Urinary bladder (tissue), 4 donors: ENCODE measurements around the gene ECHDC3. TPM values are rescaled to one million over a fixed set of nuclear protein-coding genes. Genes with fewer than 3 reads are reported as not detected.
"Not testable (repeated sequence)": the region's sequence is repeated elsewhere in the genome, so short reads cannot be mapped to it uniquely, and the experiment has no call there.

Source experiments
- DNase-seq: peaks from one replicate; pipeline ENCODE4 v3.0.0-alpha.2; 2015; ENCODE audit errors: extremely low spot score
- H3K27ac ChIP-seq: one replicate; pipeline ENCODE4 v1.5.1; 2013; ENCODE audit warnings: low read depth, mild to moderate bottlenecking, moderate library complexity
- H3K36me3 ChIP-seq: one replicate; pipeline ENCODE4 v1.6.1; 2013; ENCODE audit warnings: mild to moderate bottlenecking, moderate library complexity; ENCODE audit not compliant: insufficient read depth
- H3K4me1 ChIP-seq: one replicate; pipeline ENCODE4 v1.6.1; 2013; ENCODE audit warnings: mild to moderate bottlenecking, moderate library complexity; ENCODE audit not compliant: insufficient read depth
- H3K4me3 ChIP-seq: one replicate; pipeline ENCODE4 v1.5.1; 2013; ENCODE audit warnings: low read depth, low read length
- WGBS: extraction: QIAGEN DNeasy Blood & Tissue Kit; methylation state at CpG from one replicate; pipeline ENCODE4 v1.1.7; 2013; 5-methylcytosine and 5-hydroxymethylcytosine counted together
- polyA plus RNA-seq: library from polyadenylated mRNA; stranded (reverse); fragments of 200-250 nt; gene quantifications from one replicate; pipeline ENCODE4 v1.2.3, GENCODE V29; 2013
- total RNA-seq: library from RNA; depleted of rRNA; stranded (reverse); fragments of >200 nt; gene quantifications from one replicate; pipeline ENCODE4 v1.2.3, GENCODE V29; 2014
- donor health status: healthy with polysubstance abuse.
- donor health status: healthy.

Gene ECHDC3
- total and polyA plus RNA-seq, 2 donors: 1.5 to 28.1 TPM

- 73% methylated on average over 16 of the region's 16 CpGs for WGBS
- Histone ChIP-seq H3K4me3 (no peak overlapping the region), H3K36me3 (no peaks in the 10 kb centered on the region), H3K4me1 (peaks cover 3% of the 10 kb centered on the region), H3K27ac (no peak overlapping the region)
- DNase-seq: no peak
Observed at GRCh38 chr10:11707624-11708350, 34.4 kb upstream of the ECHDC3 start.

- H3K36me3 ChIP-seq, H3K27ac ChIP-seq, H3K4me1 ChIP-seq, DNase-seq, H3K4me3 ChIP-seq: not testable (repeated sequence)
- 89% methylated on average over 6 of the region's 6 CpGs for WGBS
Observed at GRCh38 chr10:11708801-11709200, 33.4 kb upstream of the ECHDC3 start.

DNA sequence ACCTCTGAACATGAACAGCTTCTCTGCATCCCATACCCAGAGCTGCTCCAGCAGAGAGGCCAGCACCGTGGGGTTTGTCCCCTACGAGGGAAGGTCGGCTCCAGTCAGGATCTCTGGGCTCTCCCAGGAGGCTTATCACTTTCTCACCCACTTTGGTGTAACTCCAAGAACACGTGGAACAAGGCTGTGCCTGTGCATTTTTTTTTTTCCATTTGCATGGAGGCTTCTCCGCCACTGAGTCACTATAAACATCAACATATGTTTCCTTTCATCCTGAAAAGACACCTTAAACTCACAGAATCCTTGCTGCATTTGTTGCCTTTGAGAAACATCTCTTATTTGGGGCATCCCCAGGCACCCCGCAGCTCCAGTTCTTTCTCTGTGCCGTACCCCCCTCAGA, 29.4 kb upstream of the ECHDC3 start:
- no peak for DNase-seq

GRCh38 chr10:11713186-11713743, 28.9 kb upstream of the ECHDC3 start:
- no peak overlapping the region for H3K27ac ChIP-seq
- no peak for DNase-seq
- no peak overlapping the region for H3K4me3 ChIP-seq
- no peaks in the 10 kb centered on the region for H3K36me3 ChIP-seq
- no peaks in the 10 kb centered on the region for H3K4me1 ChIP-seq
- WGBS: 48% methylated on average over 15 of the region's 15 CpGs

More for the DNA sequence above, 29.4 kb upstream of the ECHDC3 start:
- WGBS: 53% methylated on average over 7 of the region's 7 CpGs
- Histone ChIP-seq H3K36me3 (no peaks in the 10 kb centered on the region), H3K4me1 (peaks cover 3% of the 10 kb centered on the region), H3K27ac (no peak overlapping the region), H3K4me3 (no peak overlapping the region)

GRCh38 chr10:11713963-11714362, 28.2 kb upstream of the ECHDC3 start:
- no peak overlapping the region for H3K27ac ChIP-seq
- H3K4me3 ChIP-seq: no peak overlapping the region
- WGBS: 76% methylated on average over 10 of the region's 10 CpGs
- no peaks in the 10 kb centered on the region for H3K36me3 ChIP-seq
- no peak for DNase-seq
- no peaks in the 10 kb centered on the region for H3K4me1 ChIP-seq

DNA sequence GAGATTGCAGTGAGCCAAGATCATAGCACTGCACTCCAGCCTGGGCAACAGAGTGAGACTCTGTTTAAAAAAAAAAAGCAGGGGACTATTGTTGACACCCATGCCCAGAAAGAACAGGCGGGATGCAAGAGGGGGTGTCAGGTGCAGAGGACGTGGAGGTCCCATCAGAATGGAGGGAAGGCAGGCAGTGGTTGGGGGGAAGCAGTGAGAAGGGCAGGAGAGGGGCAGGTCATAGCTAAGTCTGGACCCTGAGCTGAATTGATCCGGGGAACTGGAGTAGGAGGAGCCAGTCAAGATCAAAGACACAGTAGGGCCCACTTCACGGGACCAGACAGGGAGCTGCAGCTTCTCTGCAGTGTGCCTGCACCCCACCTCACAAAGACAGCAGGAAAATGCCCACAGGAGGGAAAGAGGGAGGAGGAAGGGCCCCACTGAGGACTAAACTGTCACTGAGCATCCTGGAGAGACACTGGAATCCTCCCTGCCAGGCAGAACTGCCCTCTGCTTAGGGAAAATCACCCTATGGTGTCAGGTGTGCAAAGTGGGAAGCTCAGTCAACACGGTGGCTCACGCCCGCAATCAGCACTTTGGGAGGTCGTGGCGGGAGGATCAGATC, 27.3 kb upstream of the ECHDC3 start:
- WGBS: 85% methylated on average over 9 of the region's 9 CpGs

GRCh38 chr10:11715815-11716494, 26.2 kb upstream of the ECHDC3 start:
- Histone ChIP-seq H3K27ac (no peak overlapping the region), H3K36me3 (no peaks in the 10 kb centered on the region), H3K4me3 (no peak overlapping the region), H3K4me1 (no peaks in the 10 kb centered on the region)
- 81% methylated on average over 13 of the region's 13 CpGs for WGBS
- DNase-seq: no peak

More for the DNA sequence above, 27.3 kb upstream of the ECHDC3 start:
- DNase-seq: no peak
- Histone ChIP-seq H3K27ac (no peak overlapping the region), H3K36me3 (no peaks in the 10 kb centered on the region), H3K4me3 (no peak overlapping the region), H3K4me1 (no peaks in the 10 kb centered on the region)

GRCh38 chr10:11716686-11717085, 25.5 kb upstream of the ECHDC3 start:
- WGBS: 96% methylated on average over 4 of the region's 4 CpGs
- H3K27ac ChIP-seq: no peak overlapping the region

DNA sequence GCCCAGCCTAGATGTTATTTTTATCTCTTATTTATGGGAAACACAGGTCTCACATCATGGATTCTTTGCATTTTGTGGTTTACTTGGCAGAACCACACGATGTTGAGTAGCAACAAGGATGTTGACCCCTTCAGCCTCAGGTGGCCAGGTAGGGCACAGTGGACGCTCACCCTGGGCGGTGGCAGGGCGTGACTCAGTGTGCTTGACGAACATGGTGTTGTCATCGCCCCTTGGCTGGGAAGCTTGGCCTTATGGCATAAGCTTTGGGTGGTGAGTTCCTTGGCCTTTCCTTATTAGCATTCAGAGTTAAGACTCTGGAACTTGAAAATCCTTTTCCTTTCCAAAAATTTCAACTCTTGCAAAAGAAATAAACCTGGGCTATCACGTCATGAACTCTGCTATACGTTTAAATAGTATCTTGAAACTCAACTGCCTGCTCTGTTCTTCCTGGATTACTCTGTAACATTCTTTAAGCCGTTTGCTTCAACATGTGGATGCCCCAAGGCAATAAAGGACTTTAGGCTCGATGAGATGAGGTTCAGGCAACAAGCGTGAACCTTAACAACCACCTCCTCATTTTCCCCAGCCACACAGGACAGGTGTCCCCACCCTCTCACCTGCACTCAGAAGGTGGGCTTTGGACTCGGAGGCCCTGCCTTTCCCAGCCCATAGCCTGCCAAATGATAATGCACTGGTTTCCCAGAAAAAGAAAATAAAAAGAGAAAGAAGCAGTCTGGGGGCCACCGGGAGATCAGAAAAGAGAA, 22.5 kb upstream of the ECHDC3 start:
- 83% methylated on average over 13 of the region's 13 CpGs for WGBS
- Histone ChIP-seq H3K27ac (no peak overlapping the region), H3K4me3 (no peak overlapping the region), H3K4me1 (no peaks in the 10 kb centered on the region), H3K36me3 (no peaks in the 10 kb centered on the region)
- DNase-seq: no peak

More at GRCh38 chr10:11716686-11717085, 25.5 kb upstream of the ECHDC3 start:
- Histone ChIP-seq H3K4me3 (no peak overlapping the region), H3K4me1 (no peaks in the 10 kb centered on the region), H3K36me3 (no peaks in the 10 kb centered on the region)
- DNase-seq: no peak

- Histone ChIP-seq H3K4me3 (no peak overlapping the region), H3K4me1 (no peaks in the 10 kb centered on the region), H3K27ac (no peak overlapping the region), H3K36me3 (no peaks in the 10 kb centered on the region)
- DNase-seq: no peak
- 94% methylated on average over 11 of the region's 11 CpGs for WGBS
Observed at GRCh38 chr10:11720260-11720741, 21.9 kb upstream of the ECHDC3 start.

GRCh38 chr10:11721806-11722205, 20.4 kb upstream of the ECHDC3 start:
- DNase-seq: no peak
- Histone ChIP-seq H3K27ac (no peak overlapping the region), H3K36me3 (no peaks in the 10 kb centered on the region), H3K4me1 (no peaks in the 10 kb centered on the region), H3K4me3 (no peak overlapping the region)
- WGBS: 88% methylated on average over 3 of the region's 3 CpGs

DNA sequence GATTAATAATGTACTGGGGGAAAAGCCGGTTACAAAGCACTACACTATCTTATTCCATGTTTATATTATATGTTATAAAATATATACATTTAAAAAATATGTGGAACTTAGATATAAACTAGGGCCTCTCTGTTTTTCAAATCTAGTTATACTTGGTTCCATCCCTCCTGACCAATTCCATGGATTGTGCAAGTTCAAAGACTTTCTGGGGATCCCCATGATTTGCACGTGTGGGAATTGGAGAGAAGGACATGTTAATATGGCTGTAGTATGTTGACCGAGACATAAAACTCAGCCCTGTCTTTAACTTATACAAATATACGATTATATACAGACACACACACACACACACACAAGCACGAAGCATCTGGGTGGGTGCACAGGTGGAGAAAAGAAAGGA, 18.8 kb upstream of the ECHDC3 start:
- WGBS: 84% methylated on average over 5 of the region's 5 CpGs
- no peak overlapping the region for H3K27ac ChIP-seq

More for the DNA sequence above, 18.8 kb upstream of the ECHDC3 start:
- Histone ChIP-seq H3K36me3 (no peaks in the 10 kb centered on the region), H3K4me1 (no peaks in the 10 kb centered on the region), H3K4me3 (no peak overlapping the region)
- DNase-seq: no peak
